ENCODE data around the gene ENOX1.

The ENOX1 gene

DNA sequence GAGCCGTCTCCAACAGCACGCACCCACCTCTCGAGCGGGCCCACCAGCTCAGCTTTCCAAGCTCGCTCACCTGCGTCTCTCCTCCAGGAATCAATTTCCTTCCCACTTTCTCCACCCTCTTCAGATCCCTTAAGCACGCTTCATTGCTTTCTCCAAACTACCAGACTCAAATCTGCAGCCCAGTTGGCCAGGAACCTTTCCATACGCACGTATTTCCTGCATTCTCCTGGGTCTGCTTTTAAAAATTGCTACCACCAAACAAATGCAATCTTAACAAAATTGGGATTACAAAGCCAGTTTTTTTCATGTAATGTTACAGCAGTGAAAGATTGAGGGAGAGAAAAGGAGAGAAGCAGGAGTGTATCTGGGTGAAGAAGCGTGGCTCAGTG, 1.5 kb downstream of the ENOX1 start:
- DNase-seq: no peak

GRCh38 chr13:43784496-43784895, 2.3 kb downstream of the ENOX1 start:
- DNase-seq: no peak

- no peak for DNase-seq
Observed at GRCh38 chr13:43783820-43784219, 3.0 kb downstream of the ENOX1 start.

- DNase-seq: no peak
Observed at GRCh38 chr13:43782686-43783085, 4.1 kb downstream of the ENOX1 start.

DNA sequence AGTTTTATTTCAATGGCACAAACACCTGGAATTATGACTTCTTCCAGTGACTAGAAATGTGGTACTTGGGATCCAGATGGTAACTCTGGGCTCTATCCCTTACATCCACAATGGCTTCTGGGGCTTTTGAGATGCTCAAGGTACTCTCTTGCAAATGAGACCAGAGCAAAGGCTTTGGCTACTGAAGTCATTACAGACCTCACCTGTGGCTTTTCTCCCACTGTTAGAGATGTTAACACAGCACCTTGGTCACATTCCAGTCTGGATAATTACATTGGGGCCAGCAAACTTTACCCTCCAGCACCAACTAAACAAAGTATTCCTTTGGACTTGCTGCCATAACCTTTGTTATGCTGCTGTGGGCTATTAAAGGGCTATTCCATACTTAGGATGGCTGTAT, 6.1 kb downstream of the ENOX1 start:
- DNase-seq: no peak

- DNase-seq: no peak
Observed at GRCh38 chr13:43776501-43777079, 10.2 kb downstream of the ENOX1 start.

DNA sequence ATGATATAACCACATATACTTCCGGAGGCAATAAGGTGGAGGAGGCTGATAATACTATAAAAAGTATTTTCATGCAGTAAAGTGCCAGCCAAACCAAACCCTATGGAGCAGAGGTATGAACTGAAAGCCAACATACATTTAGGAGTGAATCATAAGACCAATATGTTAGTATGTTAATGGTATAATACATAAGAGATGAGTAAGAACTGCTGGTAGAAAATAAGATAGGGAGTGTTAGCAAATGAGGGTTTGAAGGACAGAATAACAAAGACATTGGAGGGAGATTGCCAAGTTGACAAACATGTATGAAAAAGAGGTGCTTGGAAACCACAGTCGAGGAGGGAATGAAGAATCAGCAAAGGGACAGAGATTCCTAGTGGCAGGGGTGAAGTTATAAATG, 10.8 kb downstream of the ENOX1 start:
- no peak for DNase-seq

DNA sequence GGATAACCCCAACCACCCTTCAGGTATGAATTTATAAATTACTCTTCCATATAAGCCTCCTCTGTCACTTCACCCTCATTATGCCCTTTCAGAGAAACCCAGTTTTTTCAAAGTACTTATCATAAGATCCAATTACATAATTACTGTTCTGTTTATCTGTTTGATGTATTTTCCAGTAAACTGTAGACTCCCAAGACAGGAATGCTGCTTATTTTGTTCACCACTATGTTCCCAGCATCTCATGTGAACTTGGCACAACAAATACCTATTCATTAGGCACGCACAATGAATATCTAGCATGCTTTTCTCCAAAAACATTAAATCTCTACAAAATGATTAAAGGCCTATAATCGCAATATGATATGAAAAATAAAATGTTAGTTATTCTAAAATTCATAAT, 13.2 kb downstream of the ENOX1 start:
- no peak for DNase-seq

- DNase-seq: no peak
Observed at GRCh38 chr13:43770871-43771270, 15.9 kb downstream of the ENOX1 start.

DNA sequence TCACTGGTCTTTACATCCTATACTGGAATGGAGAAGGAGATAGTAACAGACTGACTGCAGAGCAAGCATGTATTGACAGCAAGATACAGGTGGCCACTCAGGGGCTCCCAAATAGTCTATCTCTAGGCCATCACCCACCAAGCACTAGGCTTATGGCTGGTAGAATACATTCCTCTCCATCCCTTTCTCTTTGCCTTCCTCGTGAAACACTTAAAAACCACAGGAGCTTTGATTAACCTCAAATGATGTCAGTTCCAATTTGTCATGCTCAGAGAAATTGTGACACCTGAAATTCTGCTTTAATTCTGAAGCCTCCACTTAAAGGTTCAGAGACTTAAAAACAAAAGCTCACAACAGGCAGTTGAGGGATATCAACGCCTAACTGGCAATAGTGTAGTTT, 17.2 kb downstream of the ENOX1 start:
- no peak for DNase-seq

GRCh38 chr13:43767341-43767931, 19.3 kb downstream of the ENOX1 start:
- DNase-seq: no peak

- no peak for DNase-seq
Observed at GRCh38 chr13:43766725-43767124, 20.0 kb downstream of the ENOX1 start.

DNA sequence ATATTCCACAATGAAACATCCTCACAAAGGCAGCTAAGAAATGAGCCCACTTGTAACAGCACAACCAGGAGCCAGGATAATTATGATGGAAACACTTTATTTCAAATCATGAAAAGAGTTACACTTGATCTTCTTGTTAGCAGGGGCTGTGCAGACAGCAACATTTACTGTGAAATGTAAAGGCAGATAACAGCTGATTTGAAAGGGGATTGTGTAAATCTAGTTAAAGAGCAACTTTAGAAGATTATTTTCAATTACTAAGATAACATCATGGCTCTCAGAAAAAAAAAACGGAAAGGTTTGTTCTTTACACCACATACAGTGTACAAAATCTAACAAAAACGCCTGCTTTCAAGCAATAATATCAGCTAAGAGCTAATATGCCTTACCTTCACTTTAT, 22.4 kb downstream of the ENOX1 start:
- no peak for DNase-seq

DNA sequence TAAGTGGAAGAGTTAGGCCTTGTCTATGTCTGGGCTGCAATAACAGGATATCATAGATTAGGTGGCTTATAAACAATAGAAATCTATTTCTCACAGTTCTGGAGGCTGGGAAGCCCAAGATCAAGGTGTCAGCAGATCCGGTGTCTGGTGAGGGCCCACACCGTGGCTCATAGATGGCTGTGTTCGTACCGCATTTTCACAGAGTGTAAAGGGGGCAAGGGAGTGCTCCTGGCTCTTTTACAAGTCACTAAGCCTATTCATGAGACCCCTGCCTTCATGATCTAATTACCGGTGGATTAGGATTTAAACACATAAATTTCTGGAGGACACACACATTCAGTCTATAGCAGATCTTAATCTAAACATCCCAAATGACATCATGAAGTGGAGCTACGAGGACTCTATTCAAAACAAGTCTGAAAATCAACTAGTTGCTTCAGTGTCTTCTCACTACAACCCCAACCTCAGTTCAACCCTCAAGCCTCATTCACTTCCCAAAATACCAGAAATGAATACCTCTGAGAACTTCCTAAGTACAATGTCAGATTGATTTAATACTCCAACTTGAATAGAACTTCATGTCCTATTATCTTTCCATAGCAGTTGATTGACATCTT, 23.5 kb downstream of the ENOX1 start:
- no peak for DNase-seq

GRCh38 chr13:43761616-43762315, 25.0 kb downstream of the ENOX1 start:
- no peak for DNase-seq

DNA sequence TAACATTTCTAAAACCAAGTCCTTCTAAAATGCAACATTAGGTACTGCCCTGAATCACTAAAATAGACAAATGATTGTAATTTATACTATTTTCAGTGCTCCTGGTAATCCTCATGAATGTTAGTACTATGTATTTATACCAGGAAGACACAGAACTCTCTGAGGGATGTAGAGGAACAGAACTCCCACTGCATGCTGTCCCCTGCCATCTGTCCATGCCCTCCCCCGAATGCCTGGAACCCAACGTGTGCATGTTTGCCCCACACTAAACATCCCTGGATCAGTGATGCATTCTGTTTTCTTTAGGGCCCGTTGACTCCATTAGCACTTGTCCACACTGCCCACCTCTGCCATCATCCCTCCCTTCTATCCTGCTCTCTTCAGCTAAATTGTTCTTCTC, 26.5 kb downstream of the ENOX1 start:
- DNase-seq: no peak

DNA sequence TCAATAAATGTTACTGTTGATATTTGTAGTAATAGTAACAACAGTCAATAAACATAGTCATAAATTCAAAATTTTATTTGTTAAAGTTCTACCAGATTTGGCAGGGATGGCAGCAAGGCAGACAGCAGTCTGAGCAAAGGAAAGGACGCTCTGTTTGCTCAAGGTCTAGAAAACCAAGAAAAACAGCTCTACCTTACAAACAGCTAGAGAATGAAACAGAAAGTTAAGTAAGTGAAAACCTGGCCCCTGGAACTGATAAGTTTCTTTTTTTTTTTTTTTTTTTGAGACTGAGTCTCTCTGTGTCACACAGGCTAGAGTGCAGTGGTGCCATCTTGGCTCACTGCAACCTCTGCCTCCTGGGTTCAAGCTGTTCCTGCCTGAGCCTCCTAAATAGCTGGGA, 27.9 kb downstream of the ENOX1 start:
- DNase-seq: no peak

GRCh38 chr13:43757266-43757665, 29.5 kb downstream of the ENOX1 start:
- no peak for DNase-seq

GRCh38 chr13:43755844-43756243, 30.9 kb downstream of the ENOX1 start:
- DNase-seq: no peak

DNA sequence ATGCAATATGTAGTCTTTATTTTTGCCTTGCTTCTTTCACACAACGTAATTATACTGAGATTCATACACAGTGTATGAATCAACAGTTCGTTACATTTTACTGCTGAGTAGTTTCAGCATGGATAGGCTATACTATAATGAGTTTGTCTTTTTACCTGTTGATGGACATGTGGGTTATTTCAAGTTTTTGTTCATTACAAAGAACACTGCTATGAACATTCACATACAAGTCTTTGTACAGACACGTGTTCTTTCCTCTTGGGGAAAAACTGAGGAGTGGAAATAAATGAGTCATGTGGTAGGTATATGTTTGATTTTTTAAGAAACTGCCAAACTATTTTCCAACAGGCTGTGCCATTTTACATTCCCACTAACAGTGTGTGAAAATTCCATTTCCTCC, 35.1 kb downstream of the ENOX1 start:
- DNase-seq: no peak

DNA sequence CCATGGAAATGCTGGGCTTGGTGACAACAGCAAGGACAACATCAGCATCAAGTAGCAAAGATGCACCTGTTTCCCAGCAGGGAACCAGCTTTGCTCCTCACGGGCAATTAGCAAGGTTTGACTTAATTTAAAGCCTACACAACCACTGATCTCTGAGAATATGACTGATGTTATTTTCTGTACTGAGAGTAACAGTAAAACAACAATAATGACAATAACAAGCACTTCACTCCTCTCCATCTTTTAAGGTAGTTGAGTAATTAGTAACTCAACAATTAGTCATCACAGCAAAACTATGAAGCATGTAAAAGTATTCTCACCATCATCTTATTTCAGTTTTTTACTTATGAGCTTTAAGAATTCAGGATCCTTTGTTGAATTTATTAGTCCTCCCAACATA, 37.3 kb downstream of the ENOX1 start:
- no peak for DNase-seq

DNA sequence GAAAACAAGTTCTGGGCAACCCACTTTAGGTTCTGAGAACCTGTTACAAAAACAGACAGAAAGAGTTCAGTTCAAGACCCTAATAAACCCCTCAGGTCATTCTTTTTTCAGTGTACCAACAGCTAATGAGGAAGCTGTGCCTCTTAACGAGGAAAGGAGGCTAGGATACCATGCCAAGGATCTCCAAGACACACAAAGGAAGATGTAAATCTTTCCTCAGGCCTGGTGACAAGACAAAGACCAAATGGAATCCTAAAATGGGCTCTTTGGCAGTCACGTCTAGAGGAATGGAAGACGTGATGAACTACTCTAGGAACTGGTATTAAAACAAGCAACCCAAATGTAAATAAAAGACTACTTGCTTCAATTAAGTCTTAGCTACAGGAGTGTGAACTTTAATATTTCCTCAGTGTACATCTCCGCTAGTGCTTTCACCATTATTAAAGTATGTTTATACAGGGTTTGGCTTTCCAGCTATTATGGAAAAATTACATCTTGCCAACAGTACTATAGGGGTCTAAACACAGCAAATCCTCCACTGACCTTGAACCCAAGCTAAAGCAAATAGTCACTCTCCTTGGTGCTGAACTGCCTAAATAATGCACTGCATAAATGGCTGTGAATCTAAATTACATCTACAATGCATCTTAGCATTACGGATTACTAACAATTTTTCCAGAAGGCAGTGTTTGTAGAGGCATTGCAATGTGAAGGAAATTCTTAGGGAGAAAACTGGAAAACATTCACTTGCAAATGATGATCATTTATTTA, 42.3 kb downstream of the ENOX1 start:
- no peak for DNase-seq

DNA sequence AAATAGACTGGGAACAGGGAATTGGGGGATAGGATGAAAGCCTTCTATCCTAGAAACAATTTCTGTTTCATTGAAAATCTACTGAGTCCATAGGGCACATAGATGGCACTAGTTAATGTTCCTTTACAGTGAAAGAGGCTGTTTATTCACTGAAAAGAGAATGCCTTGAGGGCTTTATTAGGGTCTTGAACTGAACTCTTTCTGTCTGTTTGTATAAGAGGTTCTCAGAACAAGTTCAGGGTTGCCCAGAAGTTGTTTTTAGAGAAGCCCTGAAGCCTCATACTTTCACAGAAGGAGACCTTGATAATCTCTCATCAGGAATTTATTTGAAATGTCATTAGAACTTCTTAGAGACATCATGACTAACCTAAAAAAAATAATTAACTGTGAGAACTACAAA, 43.9 kb downstream of the ENOX1 start:
- no peak for DNase-seq

Data from activated CD4-positive, alpha-beta T cell treated with anti-CD3 and anti-CD28 coated beads, Interleukin-2, amount 50 U/mL, for 4 hours (primary cell).